Activated T-cell treated with anti-CD3 and anti-CD28 coated beads for 48 hours (primary cell): Measurements from ENCODE around the gene SRGN.
"Not testable (repeated sequence)": the region's sequence is repeated elsewhere in the genome, so short reads cannot be mapped to it uniquely, and the experiment has no call there.

Experiments
- DNase-seq: peaks from one replicate; pipeline ENCODE4 v3.0.0-alpha.2; 2020; ENCODE audit warnings: low read depth

SRGN gene

DNA sequence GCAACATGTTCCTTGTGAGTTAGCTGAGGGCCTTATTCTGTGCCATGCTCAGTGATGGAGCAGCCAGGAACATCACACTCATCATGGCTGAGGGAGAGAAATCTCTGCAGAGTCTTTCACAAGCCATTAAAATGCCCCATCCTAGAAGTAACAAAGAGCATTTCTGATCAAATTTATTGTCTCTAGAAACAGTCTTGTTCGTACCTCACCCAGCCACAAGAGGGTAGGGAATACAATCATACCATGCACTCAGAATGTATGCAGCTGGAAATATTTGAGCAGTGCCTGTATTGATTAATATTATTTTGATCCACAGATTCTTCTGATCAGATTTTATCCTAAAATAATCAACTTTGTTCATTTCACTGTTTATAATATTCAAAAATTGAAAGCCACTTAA lies 53.4 kb downstream of the SRGN start:
- DNase-seq = no peak

DNA sequence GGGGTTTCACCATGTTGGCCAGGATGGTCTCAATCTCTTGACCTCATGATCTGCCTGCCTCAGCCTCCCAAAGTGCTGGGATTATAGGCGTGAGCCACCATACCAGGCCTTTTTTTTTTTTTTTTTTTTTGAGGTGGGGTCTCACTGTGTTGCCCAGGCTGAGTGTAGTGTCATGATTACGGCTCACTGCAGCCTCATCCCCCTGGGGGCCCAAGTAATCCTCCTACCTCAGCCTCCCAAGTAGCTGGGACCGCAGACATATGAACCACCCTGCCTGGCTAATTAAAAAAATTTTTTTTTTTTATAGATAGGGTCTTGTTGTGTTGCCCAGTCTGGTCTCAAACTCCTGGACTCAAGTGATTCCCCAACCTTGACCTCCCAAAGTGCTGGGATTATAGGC lies 54.2 kb downstream of the SRGN start:
- DNase-seq = not testable (repeated sequence)

DNA sequence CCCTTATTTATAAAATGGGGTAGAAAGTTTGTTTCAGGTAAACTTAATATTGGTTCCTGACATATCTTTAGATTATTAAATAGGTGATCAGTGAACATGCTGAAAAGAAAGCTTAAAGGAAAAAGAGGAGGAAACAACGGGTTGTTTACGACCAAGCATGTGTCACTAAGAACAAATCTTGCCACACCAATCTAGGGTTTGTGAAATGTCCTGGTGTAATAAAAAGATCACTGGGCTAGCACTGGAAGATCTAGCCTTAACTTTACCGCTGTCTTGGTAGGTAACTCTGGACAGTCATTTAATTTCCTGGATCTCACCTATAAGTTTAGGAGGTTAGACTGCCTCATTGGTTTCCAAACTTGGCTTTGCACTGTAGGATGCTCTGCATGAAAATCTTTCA lies 55.1 kb downstream of the SRGN start:
- no peak for DNase-seq

DNA sequence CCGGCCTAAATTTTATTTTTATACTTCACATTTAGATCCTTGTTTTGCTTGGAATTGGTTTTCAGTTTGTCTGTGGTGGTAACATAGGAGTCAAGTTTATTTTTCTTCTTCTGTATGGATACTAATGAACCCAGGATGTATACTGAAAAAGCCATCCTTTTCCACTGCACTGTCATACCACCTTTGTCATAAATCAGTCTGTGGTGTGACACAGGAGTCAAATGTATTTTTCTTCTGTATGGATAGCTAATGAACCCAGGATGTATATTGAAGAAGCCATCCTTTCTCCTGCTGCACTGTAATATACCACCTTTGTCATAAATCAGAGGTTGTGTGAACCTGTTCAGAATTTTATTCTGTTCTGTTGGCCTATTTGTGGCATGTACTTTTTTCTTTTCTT lies 57.4 kb downstream of the SRGN start:
- no peak for DNase-seq

DNA sequence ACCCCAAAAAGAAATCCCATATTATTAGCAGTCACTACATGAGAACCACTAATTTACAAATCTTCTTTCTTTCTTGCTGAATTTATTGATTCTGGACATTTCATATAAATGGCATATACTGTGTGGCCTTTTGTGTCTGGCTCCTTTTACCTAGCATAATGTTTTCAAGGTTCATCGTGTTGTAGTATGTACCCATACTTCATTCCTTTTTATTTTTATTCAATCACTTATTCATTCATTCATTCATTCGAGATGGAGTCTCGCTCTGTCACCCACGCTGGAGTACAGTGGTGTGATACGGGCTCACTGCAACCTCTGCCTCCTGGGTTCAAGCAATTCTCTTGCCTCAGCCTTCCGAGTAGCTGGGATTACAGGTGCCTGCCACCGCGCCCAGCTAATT lies 58.0 kb downstream of the SRGN start:
- DNase-seq = no peak

DNA sequence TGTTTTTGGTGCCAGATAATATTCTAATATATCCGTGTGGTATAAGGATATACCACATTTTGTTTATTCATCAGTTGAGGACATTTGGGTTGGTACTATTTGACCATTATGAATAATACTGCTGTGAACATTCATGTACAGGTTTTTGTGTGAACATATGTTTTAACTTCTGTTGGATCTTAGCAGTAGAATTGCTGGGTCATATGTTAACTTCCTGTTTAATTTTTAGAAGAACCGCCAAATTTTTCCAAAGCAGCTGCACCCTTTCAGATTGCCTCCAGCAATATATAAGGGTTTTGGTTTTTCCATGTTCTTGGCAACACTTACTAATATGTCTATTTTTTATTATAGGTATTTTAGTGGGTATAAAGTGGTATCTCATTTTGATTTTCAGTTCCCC lies 58.9 kb downstream of the SRGN start:
- no peak for DNase-seq

DNA sequence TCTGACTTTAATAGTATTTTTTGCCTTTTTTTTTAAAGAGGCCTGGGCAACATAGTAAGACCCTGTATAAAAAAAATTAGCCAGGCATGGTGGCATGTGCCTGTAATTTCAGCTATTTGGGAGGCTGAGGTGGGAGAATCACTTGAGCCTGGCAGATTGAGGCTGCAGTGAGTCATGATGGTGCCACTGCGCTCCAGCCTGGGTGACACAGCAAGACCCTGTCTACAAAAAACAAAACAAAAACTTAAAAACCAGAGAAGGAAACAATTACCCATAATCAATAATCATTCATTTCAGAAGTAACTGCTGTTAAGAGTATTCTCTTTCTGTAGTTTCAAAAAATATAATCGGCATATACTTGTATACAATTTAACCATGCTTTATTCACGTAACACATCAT lies 64.1 kb downstream of the SRGN start:
- no peak for DNase-seq

DNA sequence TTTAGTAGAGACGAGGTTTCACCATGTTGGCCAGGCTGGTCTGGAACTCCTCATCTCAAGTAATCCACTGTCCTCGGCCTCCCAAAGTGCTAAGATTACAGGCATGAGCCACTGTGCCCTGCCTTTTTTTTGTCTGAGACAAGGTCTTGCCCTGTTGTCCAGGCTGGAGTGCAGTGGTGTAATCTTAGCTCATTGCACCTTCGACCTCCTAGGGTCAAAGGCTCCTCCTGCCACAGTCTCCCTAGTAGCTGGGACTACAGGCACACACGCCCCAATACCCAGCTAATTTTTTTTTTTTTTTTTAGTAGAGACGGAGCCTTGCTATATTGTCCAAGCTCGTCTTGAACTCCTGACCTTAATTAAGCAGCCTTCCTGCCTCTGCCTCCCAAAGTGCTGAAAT lies 65.3 kb downstream of the SRGN start:
- DNase-seq = no peak
